Stimulated activated CD4-positive, alpha-beta T cell treated with anti-CD3 and anti-CD28 coated beads, Interleukin-12 subunit alpha, Interleukin-12 subunit beta, amount 100 ng/mL, for 4 hours (primary cell): ENCODE results near the gene OR5K1.
A peak's percentile ranks its signal among the peaks of the same experiment; 100 is the strongest.

Experiments
- DNase-seq: peaks from one replicate; pipeline ENCODE4 v3.0.0-alpha.2; 2020

Gene OR5K1

DNA sequence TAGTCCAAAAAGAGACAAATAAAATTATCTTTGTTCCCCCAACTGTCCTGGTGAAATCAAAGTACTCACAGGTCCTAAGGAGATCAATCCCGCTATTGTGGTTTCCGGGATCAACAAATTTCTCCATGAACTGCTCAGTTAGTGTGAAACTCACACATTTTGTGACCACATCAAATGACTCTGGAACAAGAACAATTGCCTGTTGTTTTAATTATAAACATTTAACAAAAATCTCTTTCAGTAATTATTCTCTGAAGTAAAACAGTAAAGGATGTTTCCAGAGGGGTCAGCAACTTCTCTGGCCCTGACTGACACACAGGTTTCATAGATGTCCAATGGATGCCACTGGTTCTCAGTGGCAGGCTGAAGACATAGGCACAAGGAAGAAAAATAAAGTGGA is 55.8 kb downstream of the OR5K1 start:
- DNase-seq: no peak

- DNase-seq: no peak
Measured at GRCh38 chr3:98519351-98519750, 56.4 kb downstream of the OR5K1 start.

DNA sequence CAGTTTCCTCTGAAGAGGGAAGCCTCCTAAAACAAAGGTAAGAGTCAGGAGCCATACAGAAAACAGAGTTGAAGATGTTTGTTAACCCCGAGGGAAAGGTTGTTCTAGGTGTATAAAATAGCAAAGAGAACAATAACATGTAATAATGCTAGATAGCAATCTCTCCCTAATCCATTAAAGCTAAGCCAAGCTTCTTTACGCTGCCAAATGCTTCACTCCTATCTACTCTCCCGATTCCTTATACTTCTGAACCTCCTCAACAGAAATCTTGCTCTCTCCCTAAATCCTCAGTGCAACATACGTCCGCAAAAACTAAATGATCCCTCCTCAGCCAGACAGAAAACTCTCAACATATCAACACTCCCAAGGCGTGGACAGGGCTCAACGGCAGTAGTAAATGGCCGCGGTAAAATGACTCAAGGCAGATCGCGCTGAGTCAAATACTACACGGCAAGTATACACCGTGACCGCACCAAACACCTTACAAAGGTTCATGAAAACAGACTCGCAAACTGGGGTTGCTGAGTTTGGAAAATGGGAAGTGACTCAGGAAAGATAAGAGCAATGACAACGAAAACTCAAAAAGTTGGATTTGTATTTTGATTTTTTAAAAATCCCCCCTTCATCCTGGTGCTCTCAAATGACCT is 59.0 kb downstream of the OR5K1 start:
- peak; percentile 46 for DNase-seq
